ENCODE results near the gene ARHGAP45.
"Not testable (repeated sequence)": the region's sequence is repeated elsewhere in the genome, so short reads cannot be mapped to it uniquely, and the experiment has no call there.

Gene ARHGAP45

DNA sequence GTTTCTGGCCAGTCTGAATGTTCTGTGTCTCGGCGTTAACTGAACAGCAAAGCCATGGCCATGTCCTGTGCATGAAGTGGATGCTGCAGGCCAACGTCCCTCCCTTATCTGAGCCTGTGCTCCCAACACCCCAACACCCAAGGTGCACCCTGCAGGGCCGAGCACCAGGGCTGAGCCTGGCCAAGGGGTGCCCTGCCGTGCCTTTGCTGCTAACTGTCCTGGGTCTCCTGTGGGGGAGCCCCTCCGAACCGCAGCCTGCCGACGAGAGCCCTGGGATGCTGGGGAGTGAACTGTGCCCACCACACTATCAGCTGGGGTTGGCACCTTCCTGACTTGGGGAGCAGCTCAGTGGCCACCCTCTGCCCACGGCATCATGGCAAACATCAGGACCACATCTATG, 54.4 kb downstream of the ARHGAP45 start:
- no peak for DNase-seq

GRCh38 chr19:1122021-1122971, 55.3 kb downstream of the ARHGAP45 start:
- DNase-seq: no peak

DNA sequence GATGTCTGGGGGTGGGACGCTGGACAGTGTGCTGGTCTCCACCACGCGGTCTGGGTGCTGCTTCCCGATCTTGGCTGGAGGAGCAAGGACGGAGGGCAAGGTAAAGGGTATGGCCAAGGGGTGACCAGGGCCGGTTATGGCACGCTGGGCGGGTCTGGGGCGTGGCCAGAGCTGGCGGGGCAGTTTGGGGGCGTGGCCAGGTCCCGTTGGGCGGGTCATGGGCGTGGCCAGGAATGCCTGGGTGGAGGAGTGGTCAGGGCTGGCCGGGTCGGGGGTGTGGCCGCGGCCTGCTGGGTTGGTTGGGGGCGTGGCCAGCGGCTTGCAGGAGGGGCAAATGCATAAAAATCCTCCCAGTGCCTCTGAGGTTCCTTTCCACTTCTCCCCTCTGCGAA, 56.0 kb downstream of the ARHGAP45 start:
- no peak for DNase-seq

DNA sequence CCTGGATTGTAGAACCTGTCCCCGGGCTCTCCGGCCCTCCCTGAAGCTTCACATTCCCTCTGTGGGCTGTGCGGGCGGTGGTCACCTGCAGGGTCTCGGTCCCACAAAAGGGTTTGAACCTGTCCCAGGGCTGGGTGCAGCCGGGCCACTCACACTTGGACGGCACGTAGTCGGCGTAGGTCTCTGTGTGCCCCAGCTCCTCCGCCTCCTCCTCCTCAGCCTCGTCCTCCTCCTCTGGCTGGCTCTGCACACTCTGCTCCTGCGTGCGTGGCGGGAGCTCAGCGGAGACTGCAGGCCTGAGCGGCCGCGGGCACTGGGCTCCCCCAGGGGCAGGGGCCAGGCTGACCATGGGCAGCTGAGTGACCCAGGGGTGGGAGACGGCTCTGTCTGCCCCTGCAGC, 56.4 kb downstream of the ARHGAP45 start:
- no peak for DNase-seq

GRCh38 chr19:1123885-1124677, 57.1 kb downstream of the ARHGAP45 start:
- no peak for DNase-seq

DNA sequence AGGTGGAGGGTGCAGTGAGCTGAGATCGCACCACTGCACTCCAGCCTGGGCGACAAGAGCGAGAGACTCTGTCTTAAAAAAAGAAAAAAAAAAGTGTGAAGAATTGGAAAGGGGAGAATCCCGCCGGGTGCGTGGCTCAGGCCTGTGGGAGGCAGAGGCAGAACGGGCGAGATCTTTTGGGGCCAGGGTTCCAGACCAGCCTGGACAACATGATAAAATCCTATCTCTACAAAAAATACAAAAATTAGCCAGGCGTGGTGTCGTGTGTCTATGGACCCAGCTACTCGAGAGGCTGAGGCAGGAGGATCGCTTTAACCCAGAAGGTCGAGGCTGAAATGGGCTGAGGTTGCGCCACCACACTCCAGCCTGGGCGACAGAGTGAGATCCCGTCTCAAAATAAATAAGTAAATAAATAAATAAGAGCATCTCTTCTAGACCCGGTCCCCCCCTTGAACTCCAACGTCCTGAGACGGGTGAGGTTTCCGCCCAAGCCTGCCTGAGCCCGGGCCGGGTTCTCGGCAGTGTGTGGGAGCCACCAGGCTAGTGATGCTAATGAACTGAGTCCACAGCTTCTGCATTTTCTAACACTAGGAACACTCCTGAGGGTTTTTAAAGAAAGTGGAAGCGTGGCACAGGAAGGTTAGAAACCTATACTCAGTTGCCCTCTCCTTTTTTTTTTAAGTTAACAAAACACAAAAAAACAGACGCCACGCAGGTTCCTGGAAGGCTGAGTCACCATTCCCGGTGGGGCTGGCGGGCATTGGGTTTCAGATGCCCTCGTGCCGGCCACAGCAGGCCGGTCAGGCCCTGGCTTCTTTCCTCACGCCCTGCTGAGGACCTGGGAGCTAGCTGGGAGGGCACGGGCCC, 58.9 kb downstream of the ARHGAP45 start:
- no peak for DNase-seq

DNA sequence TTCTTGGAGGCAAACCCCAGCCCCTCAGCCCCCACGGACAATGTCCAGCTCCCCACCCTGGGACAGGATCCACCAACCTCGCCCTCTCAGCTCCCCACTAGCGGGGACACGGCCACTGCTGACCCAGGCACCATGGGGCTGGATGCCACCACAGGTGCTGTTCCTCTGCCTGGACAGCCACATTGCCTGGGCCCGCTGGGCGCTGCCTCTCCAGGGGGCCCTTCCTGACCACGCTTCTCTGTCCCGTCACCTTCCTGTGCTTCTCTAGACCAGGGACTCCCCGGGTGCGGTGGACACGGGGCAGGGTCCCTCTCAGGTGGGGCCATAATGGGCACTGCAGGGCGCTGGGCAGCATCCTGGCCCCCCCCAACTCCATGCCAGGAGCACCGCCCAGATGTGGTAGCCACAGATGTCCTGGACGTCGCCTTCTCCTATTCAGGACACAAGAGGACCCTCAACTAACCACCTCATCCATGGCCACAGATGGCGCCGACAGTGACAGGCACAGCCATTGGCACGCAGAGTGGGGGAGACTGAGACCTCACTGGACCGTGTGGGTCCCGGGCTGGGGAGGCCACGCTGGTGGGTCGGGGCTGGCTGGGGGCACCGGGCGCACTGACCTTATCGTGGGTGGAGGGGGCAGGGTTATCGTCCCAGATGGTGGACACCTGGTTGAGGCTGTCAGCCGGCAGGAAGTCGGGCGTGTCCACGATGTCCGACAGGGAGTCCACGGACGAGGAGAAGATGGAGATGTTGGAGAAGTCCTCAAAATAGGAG, 60.2 kb downstream of the ARHGAP45 start:
- no peak for DNase-seq

- DNase-seq: no peak
Measured at GRCh38 chr19:1128106-1128505, 61.1 kb downstream of the ARHGAP45 start.

DNA sequence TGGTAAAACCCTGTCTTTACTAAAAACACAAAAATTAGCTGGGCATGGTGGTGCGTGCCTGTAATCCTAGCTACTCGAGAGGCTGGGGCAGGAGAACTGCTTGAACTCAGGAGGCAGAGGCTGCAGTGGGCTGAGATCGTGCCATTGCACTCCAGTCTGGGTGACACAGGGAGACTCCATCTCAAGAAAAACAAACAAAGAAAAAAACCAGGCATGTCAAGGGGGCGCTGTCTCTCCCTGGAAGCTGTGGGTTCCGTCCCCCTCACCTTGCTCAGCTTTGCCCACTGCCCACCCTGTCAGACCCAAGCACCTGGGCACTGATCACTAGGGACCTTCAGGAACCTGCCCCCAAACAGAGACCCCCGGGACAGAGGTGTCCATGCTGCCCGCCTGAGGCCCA, 62.1 kb downstream of the ARHGAP45 start:
- DNase-seq: not testable (repeated sequence)

- no peak for DNase-seq
Measured at GRCh38 chr19:1129535-1129934, 62.6 kb downstream of the ARHGAP45 start.

DNA sequence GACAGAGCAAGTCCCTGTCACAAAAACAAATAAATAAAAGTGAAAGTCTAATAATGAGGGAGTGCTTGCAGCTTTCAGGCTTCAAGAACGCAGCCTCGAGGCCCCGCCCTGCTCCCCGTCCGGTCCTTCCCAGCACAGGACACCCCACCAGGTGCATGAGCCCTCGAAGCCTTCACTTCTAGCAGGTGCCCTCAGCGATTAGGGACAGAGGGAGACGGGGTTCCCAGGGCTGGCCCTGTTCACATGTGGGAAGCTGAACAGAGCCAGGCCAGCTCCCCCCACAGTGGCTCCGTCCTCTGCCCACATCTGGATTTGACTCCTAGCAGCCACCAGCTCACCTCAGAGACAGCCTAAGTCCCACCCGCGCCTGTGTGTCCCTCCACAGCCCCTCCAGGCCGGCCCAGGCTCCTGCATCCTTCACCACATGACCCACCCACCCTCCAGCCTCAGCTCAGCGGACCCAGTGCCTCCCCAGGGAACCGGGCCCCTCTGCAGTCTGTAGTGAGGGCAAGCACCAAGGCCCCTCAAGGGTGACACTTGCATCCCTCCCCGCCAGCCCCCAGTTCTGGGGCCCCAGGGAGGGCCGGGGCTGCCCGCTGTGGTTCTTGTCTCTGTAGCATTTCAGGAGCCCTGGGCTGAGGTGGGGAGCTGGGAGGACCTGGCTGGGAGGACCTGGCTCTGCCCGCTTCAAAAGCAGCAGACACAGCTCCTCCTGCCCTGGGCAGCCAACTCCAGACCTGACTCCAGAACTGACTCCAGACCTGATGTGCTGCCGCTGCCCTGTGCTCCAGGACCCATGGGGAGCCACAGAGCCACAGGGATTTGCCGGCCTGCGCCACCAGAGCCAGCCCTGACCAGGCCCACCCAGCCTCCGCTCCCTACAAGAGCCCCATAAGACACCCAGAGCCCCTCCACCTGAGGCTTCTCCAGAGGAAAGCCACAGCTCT, 64.1 kb downstream of the ARHGAP45 start:
- DNase-seq: no peak

DNA sequence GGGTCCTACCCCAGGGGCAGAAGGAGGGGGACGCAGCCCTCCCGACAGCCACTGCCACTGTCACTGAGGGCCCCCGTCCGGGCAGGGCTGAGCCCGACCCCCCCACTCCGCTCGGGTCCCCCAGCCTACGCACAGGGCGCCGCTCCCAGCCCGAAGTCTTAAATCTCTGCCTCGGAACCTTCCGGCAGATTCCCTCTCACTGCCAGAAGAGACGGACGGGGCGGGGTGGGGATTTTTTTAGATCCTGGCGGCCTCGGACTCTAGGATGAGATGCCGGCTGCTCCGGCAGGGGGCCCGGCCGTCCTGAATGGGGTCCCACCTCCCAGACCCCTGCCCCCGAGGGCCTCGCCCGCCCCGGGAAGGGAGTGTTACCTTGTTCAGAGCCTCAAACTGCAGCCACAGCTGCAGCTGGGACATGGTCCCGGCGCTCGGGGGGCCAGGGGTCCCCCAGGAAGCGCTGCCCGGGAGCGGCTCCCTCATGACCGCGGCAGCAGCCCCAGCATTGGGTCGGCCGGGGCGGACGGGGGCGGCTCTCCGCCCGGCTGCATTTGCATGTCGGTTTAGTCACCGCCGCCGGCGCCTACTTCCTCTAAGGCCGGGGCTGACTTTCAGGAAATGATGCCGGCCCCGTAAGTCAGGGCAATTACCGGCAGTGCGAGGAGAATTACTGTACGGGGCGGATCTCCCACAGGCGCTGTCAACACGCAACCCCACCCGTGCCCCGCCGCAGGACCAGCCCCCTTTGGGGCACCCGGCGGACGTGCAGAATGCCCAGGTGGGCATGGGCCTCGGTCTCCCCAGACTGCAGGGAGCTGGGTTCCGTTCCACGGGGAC, 65.0 kb downstream of the ARHGAP45 start:
- peak; percentile 87 for DNase-seq

GRCh38 chr19:1132552-1133383, 65.8 kb downstream of the ARHGAP45 start:
- no peak for DNase-seq

DNA sequence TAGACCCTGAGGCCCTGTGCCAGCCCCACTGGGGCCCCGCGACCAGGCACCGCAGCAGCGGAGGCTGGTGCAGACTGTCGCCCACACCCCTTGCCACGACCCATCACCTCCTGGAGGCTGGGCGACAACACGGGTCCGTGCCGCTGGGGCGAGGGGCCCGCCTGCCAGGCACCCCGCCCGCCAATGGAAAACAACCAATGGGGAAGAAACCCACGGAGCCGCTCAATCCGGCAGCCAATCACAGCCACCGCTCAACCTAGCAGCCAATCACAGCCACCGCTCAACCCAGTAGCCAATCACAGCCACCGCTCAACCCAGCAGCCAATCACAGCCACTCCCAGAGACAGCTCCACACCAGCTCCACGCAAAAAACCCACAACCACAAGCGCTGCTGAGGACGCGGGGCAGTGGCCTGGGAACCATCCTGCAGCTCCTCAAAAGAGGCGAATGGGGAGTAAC, 66.5 kb downstream of the ARHGAP45 start:
- DNase-seq: no peak

- DNase-seq: no peak
Measured at GRCh38 chr19:1134431-1134830, 67.5 kb downstream of the ARHGAP45 start.

DNA sequence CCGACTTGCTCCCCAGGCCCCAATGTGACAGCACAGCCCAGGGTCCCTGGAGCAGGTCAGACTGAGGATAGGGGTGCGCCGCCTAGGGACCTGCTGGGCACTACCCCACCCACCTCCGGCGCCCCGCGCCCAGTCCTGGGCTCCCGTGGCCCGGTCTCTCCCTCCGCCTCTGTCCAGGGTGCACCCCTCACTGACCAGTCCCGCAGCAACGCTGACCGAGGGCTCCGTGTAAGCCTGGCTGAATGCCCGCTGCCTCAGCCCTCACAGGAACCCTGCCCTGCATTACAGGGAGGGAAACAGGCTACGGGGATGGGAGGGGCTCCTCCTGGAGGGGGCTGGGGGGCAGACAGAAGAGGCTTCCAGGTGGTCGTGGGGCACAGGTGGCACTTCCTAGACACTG, 68.5 kb downstream of the ARHGAP45 start:
- DNase-seq: no peak

- DNase-seq: no peak
Measured at GRCh38 chr19:1136201-1136600, 69.2 kb downstream of the ARHGAP45 start.

All from left hindlimb (tissue), 1 donor.